Activated T-cell treated with anti-CD3 and anti-CD28 coated beads, Interleukin-2, amount 50 U/mL, for 24 hours (primary cell): ENCODE data around the gene EVPL.

Experiments
- DNase-seq: peaks from one replicate; pipeline ENCODE4 v3.0.0-alpha.2; 2020
- H3K27ac Mint-ChIP-seq: 2 replicates; pipeline ENCODE4 v1.8.0; 2020; ENCODE audit warnings: mild to moderate bottlenecking, mixed read lengths
- H3K27me3 Mint-ChIP-seq: 2 replicates; pipeline ENCODE4 v1.8.0; 2020; ENCODE audit warnings: mixed read lengths
- H3K36me3 Mint-ChIP-seq: 2 replicates; pipeline ENCODE4 v1.8.0; 2020; ENCODE audit warnings: low read depth, mixed read lengths
- H3K4me1 Mint-ChIP-seq: 2 replicates; pipeline ENCODE4 v1.8.0; 2020; ENCODE audit warnings: low read depth, mixed read lengths
- H3K4me3 Mint-ChIP-seq: 2 replicates; pipeline ENCODE4 v1.8.0; 2020; ENCODE audit warnings: mild to moderate bottlenecking, moderate library complexity, mixed read lengths
- H3K9me3 Mint-ChIP-seq: 2 replicates; pipeline ENCODE4 v1.8.0; 2020; ENCODE audit warnings: mixed read lengths

Gene EVPL

DNA sequence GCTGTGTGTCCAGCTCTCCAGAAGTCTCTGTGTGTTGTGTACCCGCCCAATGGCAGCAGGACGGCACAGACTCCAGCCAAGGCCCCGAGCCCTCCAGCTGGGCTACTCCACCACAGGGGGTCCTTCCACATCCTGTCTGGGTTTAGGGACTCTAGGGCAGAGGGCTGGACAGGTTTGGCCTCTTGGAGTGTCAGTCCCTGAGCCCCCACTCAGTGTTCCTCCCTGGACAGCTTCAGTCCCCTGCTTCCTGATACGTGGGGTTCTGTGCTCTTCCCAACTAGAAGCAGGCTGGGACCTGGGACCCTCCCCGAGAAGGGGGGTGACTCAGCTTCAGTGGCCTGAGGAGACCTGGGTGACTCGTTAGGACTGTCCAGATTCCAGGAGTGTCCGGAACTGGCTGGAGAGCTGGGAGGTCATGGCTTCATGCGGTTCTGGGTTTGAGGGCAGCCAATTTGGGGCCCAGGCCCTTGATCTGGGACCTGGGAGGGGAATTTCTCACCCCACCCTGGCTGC is 22.3 kb downstream of the EVPL start:
- no peak for DNase-seq
- Mint-ChIP-seq H3K9me3 (no peaks in the 10 kb centered on the region), H3K4me3 (no peak overlapping the region), H3K36me3 (peaks cover 8% of the 10 kb centered on the region), H3K27ac (no peak overlapping the region), H3K4me1 (no peaks in the 10 kb centered on the region), H3K27me3 (no peaks in the 10 kb centered on the region)

DNA sequence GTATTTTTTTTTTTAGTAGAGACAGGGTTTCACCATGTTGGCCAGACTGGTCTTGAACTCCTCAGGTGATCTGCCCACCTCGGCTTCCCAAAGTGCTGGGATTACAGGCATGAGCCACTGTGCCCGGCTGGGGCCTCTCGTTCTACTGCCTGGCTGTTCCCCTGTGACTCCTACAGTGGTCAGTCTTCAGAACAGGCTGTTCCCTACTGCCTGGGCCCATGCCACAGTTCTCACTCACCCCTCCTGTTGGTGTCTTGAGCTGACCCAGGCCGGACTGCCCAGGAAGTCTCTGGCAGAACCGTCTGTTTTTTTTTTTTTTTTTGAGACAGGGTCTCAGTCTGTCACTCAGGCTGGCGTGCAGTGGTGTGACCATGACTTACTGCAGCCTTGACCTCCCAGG is 23.2 kb downstream of the EVPL start:
- Mint-ChIP-seq H3K4me1 (no peaks in the 10 kb centered on the region), H3K27ac (no peak overlapping the region)

DNA sequence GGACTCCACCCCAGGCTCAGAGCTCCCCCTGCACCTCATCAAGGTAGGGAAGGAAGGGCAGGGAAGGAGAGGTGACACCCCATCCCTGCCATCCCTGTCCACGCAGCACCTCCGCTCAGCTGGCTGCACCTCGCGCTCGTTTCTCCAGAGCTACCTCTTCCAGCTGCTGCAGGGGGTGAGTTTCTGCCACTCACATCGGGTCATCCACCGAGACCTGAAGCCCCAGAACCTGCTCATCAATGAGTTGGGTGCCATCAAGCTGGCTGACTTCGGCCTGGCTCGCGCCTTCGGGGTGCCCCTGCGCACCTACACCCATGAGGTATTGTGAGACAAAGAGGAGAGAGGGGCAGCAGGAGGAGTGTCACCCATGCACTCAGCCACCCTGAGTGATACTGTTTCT is 25.0 kb downstream of the EVPL start:
- no peak overlapping the region for H3K4me3 Mint-ChIP-seq
- DNase-seq, result no peak
- H3K9me3 Mint-ChIP-seq, result no peaks in the 10 kb centered on the region
- H3K36me3 Mint-ChIP-seq, result peaks cover 8% of the 10 kb centered on the region
- H3K27me3 Mint-ChIP-seq, result no peaks in the 10 kb centered on the region
- H3K4me1 Mint-ChIP-seq, result peaks cover 7% of the 10 kb centered on the region
- H3K27ac Mint-ChIP-seq, result no peak overlapping the region

More for the DNA sequence above, 23.2 kb downstream of the EVPL start:
- no peaks in the 10 kb centered on the region for H3K27me3 Mint-ChIP-seq
- H3K36me3 Mint-ChIP-seq, result peaks cover 8% of the 10 kb centered on the region
- no peak overlapping the region for H3K4me3 Mint-ChIP-seq
- DNase-seq, result no peak
- H3K9me3 Mint-ChIP-seq, result no peaks in the 10 kb centered on the region

DNA sequence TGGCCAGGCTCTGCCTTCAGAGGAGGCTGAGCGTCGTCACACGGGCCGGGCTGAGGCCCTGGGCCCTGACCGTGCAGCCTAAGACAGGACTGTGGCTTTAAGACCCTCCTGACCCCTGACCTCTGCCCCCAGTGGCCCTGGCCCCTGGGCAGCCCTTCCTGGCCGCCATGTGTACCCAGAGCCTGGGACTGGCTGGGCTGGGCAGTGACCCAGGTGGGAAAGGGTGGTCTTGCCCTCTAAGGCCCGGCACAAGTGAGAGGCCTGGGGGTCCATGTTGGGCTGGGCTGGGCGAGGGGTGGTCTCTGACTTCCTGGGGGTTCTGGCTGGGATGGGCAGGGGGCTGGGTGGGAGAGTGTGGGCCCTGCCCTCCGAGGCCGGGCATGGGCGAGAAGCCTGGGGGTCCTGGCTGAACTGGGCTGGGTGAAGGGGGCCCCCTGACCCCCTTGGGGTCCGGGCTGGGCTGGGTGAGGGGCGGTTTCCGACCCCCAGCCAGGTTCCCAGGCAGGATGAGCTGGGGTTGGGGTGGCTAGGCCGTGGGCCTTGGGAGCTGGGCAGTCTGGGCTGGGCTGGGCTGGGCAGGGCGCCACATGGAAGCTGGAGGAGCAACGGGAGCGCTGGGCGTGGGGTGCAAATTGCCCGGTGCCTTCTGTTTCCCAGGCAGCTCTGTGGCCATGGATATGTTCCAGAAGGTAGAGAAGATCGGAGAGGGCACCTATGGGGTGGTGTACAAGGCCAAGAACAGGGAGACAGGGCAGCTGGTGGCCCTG is 26.2 kb downstream of the EVPL start, which contains the start of gene CDK3:
CDK3 (plus strand) TSS at position 101 of the 767 bp plus-strand sequence; CDS start at position 672, 571 bp downstream.
- no peak within 1 kb of the TSS for H3K4me3 Mint-ChIP-seq
- peaks cover 8% of the 10 kb centered on the region for H3K36me3 Mint-ChIP-seq
- no peaks in the 10 kb centered on the region for H3K27me3 Mint-ChIP-seq
- no peaks in the 10 kb centered on the region for H3K9me3 Mint-ChIP-seq
- DNase-seq, result no peak
- H3K4me1 Mint-ChIP-seq, result peaks cover 14% of the 10 kb centered on the region
- no peak within 1 kb of the TSS for H3K27ac Mint-ChIP-seq

DNA sequence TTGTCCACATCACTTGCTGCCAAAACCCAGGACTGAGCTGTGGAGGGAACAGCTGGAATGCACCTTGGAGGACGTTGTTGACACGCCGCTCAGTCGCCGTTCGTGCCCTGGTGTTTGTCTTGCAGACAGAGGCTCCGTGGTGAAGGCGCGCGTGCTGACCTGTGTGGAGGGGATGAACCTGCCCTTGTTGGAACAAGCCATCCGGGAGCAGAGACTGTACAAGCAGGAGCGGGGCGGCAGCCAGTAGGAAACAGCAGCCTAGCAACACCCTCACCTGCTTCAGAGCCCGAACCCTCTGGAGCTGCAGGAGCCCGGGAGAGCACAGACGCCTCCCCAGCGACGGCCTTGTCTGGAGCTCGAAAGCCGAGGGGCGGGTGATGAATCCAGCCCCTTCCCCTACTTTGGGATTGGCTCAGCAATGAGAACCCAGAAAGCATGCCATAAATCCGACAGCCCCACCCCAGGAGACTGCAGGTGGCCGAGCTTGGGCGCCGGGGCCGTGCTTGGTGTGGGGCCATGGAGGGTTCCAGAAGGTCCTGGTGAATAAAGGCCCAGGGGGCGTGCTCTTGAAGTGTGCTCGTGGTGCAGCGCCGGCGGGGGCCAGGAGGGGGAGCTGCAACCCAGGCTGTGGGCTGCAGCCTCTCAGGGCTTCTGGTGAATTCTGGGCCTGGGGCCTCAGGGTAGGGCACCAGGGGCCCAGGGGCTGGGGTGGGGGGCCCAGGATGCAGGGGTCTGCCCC is 26.9 kb downstream of the EVPL start:
- no peaks in the 10 kb centered on the region for H3K9me3 Mint-ChIP-seq
- peaks cover 14% of the 10 kb centered on the region for H3K4me1 Mint-ChIP-seq
- DNase-seq, result peak; percentile 76
- no peak overlapping the region for H3K4me3 Mint-ChIP-seq
- no peak overlapping the region for H3K27ac Mint-ChIP-seq
- peaks cover 2% of the 10 kb centered on the region for H3K36me3 Mint-ChIP-seq
- H3K27me3 Mint-ChIP-seq, result no peaks in the 10 kb centered on the region

DNA sequence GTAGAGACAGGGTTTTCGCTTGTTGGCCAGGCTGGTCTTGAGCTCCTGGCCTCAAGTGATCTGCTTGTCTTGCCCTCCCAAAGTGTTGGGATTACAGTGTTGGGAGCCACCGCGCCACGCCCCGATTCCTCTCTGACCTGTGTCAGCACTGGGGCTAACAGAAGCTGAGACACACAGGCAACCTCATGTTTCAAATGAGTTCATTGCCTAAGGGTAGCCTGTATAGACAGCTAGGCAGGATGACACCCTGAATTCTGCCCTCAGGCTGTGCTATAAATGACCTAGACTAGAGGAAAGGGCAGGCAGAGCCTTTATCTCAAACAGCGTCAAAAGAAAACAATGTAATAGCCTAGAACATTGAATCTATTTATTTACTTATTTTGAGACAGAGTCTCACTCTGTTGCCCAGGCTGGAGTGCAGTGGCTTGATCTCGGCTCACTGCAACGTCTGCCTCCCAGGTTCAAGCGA is 28.7 kb downstream of the EVPL start:
- H3K9me3 Mint-ChIP-seq, result no peaks in the 10 kb centered on the region
- peak overlapping the region; percentile 11 for H3K27ac Mint-ChIP-seq
- H3K4me1 Mint-ChIP-seq, result peaks cover 14% of the 10 kb centered on the region
- H3K4me3 Mint-ChIP-seq, result no peak overlapping the region
- H3K27me3 Mint-ChIP-seq, result no peaks in the 10 kb centered on the region
- DNase-seq, result no peak
- peaks cover 12% of the 10 kb centered on the region for H3K36me3 Mint-ChIP-seq

DNA sequence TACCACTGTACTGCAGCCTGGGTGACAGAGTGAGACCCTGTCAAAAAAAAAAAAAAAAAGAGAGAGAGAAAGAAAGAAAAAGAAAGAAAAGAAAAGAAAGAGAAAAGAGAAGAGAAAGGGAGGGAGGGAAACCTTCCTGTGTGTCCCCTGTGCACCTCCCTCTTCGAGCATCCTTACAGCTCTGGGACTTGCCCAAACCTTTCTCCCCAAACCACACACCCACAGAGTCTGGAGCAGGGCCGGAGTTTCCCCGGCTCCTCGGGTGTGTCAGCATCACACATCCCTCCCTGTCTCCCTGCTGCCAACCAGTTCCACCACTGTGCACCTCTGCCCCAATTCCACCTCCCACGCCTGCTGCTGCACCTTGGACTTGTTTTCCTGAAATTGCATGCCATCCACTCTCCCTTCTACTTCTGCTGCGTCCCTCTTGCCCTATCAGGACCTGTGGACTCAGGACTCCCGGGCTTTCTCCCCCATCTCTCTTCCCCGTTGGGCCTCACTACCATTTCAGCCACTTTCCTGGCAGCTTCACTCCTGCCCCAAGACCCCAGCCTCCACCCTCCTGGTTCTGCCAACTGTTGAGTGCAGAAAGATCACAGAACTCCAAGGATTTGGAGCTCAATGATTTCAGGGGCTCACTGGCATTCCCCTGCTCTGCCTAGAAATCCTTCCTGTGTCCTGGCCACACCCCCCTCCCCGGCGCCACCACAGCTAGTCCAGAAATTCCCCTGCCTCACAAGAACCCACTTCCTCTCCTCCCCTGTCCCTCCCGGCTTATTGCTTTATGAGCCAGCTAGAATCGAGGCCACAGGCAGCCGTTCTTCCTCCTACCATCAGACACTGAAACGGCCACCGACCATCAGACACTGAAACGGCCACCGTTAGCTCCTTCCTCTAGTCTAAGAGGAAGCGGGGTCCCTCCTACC is 30.2 kb downstream of the EVPL start:
- Mint-ChIP-seq H3K4me1 (peaks cover 14% of the 10 kb centered on the region), H3K36me3 (peaks cover 21% of the 10 kb centered on the region), H3K9me3 (no peaks in the 10 kb centered on the region), H3K4me3 (peak overlapping the region; percentile 9), H3K27me3 (no peaks in the 10 kb centered on the region), H3K27ac (peak overlapping the region; percentile 86)
- peak; percentile 50 for DNase-seq

DNA sequence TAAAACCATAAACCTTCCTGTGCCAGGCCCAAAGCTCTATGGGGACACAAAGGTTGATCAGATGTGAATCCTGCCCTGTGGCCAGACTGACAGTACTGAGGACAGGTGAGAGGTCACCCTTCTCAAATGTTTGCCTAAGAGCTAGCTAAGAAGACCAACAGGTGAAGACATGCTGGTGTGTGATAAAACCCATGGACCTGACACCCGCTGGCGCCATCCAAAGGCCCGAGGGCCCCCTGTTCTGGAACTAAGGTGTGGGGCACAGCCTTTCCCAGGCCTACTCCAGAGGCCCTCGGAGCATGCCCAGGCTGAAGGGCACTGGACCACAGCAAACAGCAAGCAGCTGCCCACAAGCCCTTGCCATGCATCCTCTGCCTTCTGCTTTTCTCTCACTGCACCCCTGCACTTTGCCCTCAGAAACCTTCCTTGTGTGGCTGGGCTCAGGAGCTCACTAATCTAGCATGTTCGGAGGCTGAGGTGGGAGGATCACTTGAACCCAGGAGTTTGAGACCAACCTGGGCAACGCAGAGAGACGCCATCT is 31.7 kb downstream of the EVPL start:
- peaks cover 14% of the 10 kb centered on the region for H3K4me1 Mint-ChIP-seq
- no peak overlapping the region for H3K27ac Mint-ChIP-seq
- H3K36me3 Mint-ChIP-seq, result peaks cover 30% of the 10 kb centered on the region
- DNase-seq, result no peak
- H3K9me3 Mint-ChIP-seq, result no peaks in the 10 kb centered on the region
- H3K4me3 Mint-ChIP-seq, result no peak overlapping the region
- H3K27me3 Mint-ChIP-seq, result no peaks in the 10 kb centered on the region

DNA sequence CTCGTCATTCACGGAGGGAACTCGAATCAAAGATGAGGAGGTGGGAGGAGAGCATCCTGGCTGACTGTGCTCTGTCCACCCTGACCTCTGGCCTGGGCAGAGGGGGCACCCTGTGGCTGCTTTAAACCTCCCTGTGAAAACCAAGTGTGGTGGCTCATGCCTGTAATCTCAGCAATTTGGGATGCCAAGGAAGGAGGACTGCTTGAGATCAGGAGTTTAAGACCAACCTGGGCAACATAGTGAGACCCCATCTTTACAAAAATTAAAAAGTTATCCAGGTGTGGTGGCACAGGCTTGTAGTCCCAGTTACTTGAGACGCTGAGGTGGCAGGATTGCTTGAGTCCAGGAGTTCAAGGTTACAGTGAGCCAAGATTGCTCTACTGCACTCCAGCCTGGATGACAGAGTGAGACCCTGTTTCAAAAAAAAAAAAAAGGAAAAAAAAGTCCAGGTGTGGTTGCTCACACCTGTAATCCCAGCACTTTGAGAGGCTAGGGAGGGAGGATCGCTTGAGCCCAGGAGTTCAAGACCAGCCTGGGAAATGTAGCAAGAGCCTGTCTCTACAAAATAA is 32.2 kb downstream of the EVPL start:
- Mint-ChIP-seq H3K4me3 (no peak overlapping the region), H3K9me3 (no peaks in the 10 kb centered on the region), H3K27ac (peak overlapping the region; percentile 30), H3K27me3 (no peaks in the 10 kb centered on the region), H3K4me1 (peaks cover 14% of the 10 kb centered on the region), H3K36me3 (peaks cover 30% of the 10 kb centered on the region)
- DNase-seq, result no peak

DNA sequence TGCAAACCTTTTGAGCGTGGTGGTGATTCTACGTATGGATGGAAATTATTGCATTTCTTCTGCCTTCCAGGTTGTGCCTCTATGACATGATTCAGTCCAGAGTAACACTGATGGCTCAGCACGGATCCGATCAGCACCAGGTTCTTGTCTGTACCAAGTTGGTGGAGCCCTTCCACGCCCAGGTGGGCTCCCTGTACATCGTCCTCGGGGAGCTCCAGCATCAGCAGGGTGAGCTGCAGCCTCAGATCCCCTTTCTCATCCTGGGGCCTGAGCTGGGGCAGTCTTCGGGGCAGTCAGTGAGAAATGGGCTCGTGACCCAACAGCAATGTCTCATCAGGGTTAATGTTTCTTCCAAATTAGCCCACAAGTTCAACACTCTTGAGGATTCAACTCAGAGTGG is 35.7 kb downstream of the EVPL start:
- no peak overlapping the region for H3K27ac Mint-ChIP-seq
- no peaks in the 10 kb centered on the region for H3K27me3 Mint-ChIP-seq
- no peak overlapping the region for H3K4me3 Mint-ChIP-seq
- H3K4me1 Mint-ChIP-seq, result peaks cover under 1% of the 10 kb centered on the region
- DNase-seq, result no peak
- H3K9me3 Mint-ChIP-seq, result no peaks in the 10 kb centered on the region
- peaks cover 34% of the 10 kb centered on the region for H3K36me3 Mint-ChIP-seq

DNA sequence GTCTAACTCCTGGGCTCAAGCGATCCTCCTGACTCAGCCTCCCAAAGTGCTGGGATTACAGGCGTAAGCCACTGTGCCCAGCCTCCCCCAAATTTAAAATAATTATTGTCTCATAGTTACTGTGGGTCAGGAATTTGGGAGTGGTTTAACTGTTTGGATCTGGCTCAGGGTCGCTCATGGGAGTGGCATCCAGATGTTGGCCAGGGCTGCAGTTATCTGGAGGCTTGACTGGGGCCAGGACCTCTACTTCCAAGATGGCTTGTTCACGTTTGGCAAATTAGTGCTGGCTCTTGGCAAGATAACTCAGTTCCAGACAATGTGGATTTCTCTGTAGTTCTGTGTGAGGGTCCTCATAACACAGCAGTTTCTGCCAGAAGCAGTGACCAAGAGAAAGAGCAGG is 40.1 kb downstream of the EVPL start:
- no peak for DNase-seq
- Mint-ChIP-seq H3K4me3 (no peak overlapping the region), H3K36me3 (peaks cover 16% of the 10 kb centered on the region), H3K27me3 (no peaks in the 10 kb centered on the region), H3K9me3 (no peaks in the 10 kb centered on the region), H3K27ac (no peak overlapping the region), H3K4me1 (peaks cover 3% of the 10 kb centered on the region)

DNA sequence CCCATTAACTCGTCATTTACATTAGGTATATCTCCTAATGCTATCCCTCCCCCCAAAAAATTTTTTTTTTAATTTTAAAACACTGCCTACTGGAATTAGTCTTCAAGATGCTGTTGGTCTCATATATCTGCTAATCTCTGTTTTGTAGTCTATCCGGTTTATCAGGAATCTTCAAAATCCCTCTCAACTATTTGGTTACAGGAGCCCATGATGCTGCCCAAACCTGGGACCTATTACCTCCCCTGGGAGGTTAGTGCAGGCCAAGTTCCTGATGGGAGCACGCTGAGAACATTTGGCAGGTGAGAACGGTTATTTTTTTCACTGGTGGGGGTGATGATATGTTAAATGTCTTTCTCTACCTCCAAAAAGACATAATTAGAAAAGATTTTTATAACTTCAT is 41.1 kb downstream of the EVPL start:
- H3K36me3 Mint-ChIP-seq, result peaks cover 6% of the 10 kb centered on the region
- no peaks in the 10 kb centered on the region for H3K27me3 Mint-ChIP-seq
- no peaks in the 10 kb centered on the region for H3K9me3 Mint-ChIP-seq
- DNase-seq, result no peak
- no peak overlapping the region for H3K4me3 Mint-ChIP-seq
- no peak overlapping the region for H3K27ac Mint-ChIP-seq
- peaks cover 6% of the 10 kb centered on the region for H3K4me1 Mint-ChIP-seq

DNA sequence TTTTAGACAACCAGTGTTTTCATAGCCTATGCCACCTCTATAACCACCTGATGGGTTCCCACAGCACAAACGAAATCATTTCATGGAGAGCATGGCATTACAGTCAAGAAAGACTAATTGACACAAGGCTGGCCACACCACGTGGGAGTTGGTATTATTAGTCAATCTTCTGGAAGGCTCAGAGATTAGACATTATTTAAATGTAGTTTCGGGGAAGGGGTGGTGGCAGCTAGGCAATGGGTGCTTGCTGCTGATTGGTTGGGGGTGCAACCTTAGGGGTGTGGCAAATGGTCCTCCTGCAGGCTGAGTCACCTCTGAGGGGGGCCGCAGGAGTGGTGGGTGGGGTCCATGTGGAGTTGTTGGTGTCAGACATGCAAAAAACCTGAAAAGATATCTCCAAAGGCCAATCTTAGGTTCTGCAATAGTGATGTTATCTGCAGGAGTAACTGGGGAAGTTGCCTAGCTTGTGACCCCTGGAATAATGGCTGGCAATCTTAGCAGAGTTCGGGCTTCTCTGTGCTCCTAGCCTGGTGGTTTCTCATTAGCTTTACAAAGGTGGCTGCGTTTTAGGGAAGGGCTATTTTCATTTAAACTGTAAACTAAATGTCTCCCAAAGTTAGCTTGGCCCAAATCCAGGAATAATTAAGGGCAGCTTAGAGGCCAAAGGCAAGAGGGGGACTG is 43.5 kb downstream of the EVPL start:
- Mint-ChIP-seq H3K27ac (no peak overlapping the region), H3K4me3 (no peak overlapping the region), H3K36me3 (peaks cover 16% of the 10 kb centered on the region), H3K27me3 (no peaks in the 10 kb centered on the region), H3K9me3 (no peaks in the 10 kb centered on the region), H3K4me1 (peaks cover 19% of the 10 kb centered on the region)
- DNase-seq, result no peak
